GM23248 (cell line): Measurements from ENCODE around the gene SEMA5B.

Experiments used
- EZH2 ChIP-seq: fragments of 200-600 bp; sonication (generic); IDR thresholded peaks from 2 replicates; pipeline ENCODE4 v1.6.1; 2018; ENCODE audit warnings: antibody characterized with exemption, mild to moderate bottlenecking; ENCODE audit not compliant: insufficient read depth, poor library complexity, severe bottlenecking
- EZH2phosphoT487 ChIP-seq: fragments of 200-600 bp; sonication (generic); IDR thresholded peaks from 2 replicates; pipeline ENCODE4 v1.6.1; 2018; ENCODE audit warnings: antibody characterized with exemption, moderate library complexity, mild to moderate bottlenecking, low read depth; ENCODE audit not compliant: insufficient read depth

GRCh38 chr3:122993124-122993978 lies 34.2 kb downstream of the SEMA5B start:
- TF ChIP-seq EZH2phosphoT487 (no peak), EZH2 (no peak)
